ENCODE results near the gene PADI1.

PADI1 gene

DNA sequence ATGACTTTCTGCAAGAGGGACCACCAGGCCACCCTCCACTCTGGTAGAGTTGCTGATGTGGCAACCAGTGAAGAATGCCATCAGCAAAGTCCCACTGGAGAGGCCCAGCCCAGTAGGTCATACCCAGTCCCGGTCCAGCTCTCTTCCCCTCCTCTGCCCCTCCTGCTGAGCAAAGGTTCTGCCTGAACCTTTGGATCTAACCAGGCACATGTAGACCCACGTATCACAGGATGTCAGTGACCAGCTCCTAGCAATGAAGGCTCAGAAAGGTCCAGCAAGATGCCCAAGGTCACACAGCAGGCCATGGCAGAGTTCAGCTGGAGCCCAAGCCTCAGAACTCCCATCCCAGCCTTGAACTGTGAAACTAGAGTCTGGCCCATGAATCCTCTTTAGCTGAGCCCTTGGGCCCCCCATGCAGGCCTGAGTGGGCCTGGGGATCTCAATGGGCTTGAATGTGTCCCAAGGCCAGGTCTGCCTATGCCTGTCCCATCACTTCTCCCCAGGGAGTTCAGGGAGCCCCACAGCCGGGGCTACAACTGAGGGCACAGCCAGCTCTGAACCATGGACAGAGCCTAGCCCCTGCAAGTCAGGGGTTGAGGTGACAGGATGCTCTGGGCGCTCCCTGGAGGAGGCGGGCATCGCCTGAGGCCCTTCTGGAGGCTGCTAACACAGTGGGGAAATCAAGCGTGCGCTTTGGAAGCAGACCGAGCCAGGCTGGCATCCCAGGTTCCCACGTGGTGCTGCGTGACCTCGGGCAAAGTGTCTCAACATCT, 21.4 kb upstream of the PADI1 start:
- DNase-seq: peak; percentile 39

DNA sequence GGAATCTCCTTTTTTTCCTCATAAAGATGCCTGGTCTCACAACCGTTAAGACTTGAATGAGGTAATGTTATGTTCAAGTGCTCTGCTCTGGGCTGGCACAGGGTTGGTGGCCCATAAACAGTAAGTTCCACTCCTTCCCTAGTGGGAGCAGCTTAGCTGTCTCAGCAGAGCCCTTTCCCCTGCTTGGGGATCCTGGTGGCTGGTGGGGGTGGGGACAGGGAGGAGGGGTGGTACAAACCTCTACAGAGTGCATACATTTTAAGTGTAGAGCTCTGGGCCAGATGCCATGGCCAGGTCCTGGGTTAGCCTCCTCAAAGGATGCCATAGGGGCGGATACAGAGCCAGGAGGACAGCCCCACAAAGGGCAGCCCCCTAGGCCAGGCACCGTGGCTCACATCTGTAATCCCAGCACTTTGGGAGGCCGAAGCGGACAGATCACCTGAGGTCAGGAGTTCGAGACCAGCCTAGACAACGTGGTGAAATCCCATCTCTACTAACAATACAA, 20.7 kb upstream of the PADI1 start:
- peak; percentile 16 for DNase-seq

DNA sequence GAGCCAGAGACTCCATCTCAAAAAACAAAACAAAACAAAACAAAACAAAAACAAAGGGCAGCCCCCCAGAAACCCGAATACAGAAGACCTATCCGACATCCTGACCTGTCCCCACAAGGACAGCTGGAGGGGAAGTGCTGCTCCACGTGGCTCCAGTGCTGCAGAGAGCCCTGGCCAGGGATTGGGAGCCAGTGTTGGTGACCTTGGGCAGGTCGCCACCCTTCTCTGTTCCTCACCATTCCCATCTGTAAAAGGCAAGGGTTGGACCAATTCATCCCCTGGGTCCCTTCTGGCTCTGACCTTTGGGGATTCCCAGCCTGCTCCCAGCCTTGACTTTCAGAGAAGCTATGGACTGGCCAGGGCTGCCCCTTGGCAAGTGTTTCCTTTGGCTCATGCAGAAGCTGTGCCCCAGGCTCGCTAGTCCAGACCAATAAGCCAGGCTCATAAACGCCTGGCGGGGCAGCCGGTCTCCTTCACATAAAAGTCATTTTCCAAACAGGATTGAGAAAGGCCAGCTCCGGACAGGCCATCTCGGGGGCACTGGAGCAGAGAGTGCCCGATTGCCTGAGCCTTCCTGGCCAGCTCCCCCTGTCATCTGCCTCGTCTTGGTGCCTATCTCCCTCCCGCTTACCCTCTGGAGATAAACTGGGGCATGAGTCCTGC, 20.0 kb upstream of the PADI1 start:
- peak; percentile 35 for DNase-seq

DNA sequence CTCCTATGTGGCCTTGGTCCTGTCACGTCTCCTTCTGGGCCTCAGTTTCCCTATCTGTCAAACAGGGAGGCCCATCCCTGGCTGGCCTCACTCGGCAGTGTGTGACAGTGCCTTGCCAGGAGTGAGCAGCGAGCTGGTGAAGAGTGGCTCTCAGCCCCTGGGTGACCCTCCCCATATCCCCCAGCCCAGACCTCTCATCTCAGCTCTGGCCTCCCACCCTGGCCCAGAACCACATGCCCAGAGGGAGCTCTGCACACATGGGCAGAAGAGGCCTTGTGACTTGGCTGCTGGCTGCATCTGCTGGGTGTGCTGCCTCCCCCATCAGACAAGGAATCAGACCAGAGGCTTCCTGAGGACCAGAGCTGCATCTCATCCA, 19.5 kb upstream of the PADI1 start:
- no peak for DNase-seq

DNA sequence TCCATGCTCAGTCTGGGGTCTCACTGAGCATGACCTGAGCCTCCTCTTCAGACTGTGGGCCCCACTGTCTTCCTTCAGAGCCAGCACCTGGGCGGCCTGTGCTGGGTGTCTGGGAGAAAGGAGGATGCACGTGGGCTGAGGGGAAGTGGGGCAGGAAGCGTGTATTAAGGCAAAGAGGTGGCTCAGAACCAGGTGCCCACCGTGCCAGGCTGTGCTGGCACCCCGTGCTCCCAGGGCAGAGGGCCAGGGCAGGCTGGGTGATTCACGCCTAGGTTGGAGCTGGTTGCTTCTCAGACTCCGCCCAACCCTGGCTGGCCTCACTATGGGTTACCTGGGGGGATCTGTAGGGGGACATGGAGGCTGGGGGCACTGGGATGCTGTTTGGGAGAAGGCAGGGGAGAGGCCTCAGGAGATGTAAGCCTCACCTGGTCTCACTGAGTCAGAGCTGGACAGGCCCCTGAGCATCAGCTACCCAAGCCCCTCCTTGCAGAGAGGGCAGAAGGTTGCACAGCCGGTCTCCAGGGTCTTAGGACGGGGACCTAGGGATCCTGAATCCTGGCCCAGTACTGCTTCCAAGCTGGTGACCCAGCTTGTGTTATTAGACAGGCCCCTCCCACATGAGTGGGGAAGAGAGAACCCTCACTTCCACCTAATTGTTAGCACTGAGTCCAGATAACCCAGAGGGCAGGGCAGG, 18.6 kb upstream of the PADI1 start:
- DNase-seq: peak; percentile 32

DNA sequence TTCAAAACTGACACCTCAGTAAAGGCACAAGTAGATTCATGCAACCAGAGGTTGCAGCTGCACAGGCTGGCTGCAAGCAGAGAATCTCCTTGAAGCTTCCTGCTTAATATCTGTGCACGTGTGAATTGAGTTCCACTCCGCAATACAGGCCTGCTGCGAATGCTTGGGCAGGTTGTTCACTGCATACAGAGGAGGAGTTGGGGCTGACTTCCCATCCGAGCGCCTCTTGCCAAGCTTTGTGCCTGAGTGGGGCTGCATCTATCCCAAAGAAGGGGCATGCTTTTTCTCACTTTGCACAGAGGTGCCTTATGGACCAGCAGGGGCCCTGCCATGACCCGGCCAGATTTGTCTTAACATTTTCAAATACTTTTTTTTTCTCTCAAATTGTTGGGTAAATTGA, 17.9 kb upstream of the PADI1 start:
- peak; percentile 12 for DNase-seq

DNA sequence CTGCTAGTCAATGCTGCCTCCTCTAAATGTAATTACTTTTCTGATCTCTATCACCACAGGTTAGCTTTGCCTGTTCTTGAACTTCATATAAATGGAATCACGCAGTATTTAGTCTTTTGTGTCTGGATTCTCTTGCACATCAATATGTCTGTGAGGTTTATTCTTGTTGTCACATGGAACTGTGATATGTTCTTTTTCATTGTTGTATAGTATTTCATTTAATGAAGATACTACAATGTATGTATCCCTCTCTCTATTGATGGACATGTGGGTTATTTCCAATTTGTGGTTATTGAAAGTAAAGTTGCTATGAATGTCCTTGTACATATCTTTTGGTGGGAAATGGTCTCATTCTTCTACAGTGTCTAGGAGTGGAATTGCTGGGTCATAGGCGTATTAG, 16.7 kb upstream of the PADI1 start:
- DNase-seq: no peak

DNA sequence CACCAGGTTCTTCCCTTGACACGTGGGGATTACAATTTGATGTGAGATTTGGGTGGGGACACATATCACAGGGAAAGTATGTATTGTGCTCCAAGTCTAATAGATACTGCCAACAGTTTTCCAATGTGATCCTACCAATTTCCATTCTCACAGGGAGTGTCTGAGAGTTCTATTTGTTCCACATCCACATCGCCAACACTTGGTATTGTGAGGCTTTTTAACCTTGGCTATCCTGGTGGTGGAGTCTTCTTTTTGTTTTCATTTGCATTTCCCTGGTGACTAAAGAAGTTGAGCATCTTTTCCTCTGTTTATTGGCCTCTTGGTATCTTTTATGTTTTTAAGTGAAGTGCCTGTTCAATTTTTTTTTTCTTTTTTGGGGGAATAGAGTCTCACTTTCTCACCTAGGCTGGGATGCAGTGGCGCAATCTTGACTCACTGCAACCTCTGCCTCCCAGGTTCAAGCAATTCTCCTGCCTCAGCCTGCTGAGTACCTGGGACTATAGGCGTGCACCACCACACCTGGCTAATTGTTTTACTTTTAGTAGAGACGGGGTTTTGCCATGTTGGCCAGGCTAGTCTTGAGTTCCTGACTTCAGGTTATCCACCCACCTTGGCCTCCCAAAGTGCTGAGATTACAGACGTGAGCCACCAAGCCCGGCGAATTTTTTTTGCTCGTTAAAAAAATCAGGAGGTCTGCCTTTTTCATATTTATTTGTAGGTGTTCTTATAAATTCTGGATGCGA, 15.9 kb upstream of the PADI1 start:
- DNase-seq: no peak

DNA sequence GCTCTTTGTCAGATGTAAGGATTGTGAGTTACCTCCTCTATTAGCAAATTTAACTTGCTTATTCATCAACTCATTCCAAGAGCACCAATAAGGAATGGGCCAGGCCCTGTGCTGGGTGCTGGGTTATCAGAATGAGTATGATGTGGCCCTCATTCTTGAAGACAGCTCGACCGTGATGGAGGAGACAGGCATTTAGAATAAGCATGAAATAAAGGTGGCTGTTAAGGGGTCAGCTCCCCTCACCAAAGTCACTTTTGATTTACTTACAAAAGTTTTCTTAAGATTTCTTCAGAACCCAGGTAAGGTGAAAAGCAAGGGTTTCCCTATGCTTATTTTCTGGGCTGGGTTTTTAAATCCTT, 15.3 kb upstream of the PADI1 start:
- no peak for DNase-seq

DNA sequence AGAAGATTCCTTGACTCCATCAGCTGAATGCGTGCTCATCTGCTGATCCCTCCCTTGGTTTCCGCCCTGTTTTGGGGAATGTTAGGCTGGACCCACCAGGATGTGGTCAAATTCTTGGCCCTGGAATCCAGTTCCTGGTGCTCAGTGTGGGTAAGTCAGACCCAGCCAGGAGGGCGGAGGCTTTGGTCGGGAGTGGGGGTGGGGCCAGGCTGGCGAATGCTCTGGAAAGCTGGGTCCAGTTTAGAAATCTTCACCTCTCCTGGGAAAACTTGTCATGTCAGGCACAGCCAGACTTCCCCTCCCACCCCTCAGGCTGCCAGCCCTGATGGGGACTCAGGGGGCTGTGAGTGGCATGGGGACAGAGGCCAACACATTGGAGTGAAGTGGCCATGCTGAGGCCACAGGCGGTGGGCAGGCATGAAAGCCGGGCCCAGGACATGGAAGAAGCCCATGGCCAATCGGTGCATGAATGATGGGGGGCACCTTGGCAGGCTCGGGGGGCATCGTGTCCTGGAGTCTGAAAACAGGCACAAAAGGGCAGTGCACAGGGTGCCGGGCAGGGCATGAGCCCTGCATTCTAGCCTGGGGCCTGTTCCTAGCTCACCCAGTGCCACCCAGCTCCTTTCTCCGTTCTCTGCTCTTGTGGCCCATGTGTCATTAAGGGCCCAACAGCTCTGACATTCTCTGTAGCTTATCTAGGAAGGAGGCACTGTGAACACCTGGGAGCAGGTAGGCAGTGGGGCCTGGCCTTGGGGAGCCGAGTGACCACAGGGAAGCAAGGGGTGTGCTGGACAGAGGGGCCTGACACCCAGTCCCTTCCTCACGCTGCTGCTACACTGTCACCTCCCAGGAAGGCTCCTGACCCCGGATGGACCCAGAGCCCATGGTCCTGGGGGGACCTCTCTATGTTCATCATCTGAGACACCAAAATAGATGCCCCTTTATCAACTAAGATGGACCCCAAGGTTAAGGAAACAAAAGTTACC, 14.6 kb upstream of the PADI1 start:
- DNase-seq: peak; percentile 64

DNA sequence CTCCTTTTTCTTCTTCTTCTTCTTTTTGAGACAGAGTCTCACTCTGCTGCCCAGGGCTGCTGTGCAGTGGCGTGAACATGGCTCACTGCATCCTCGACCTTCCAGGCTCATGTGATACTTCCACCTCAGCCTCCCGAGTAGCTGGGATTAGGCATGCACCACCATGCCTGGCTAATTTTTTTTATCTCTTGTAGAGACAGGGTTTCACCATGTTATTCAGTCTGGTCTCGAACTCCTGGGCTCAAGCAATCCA, 13.0 kb upstream of the PADI1 start:
- peak; percentile 10 for DNase-seq

DNA sequence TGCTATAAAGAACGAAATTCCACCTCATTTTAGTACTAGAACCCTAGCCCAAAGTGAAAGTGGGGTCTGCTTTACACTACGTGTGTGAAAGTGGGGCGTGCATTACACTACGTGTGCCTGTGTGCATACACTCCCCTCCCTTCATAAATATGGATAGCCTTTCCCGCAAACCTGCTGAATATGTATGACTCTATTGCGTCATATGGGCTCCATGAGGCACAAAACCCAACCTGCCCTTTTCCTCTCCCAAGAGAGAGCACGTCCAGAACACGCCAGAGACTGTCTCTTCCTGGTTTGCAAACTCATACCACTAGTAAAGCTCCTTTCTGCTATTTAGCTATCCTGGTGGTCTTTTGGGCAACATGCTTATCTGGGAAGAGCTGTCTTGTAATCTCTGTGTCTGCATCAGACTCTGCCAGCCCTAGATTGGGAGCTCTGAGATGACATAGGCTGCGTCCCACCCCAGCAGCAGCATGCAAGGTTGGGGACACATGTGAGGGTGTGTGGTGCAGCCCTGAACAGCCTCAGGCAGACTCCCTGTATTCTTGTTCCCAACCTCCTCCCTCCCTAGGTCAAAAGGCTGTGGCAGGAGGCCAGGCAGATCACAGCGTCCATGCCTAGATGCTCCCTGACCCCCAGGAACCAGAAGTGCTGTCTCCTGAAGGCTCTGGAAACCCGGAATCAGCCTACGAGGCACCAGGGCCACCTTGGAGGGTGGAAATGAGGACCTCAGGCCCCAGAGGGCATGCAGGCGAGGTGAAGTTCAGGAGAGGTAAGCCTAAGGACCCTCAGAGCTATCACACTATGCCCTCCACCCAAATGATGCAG, 12.3 kb upstream of the PADI1 start:
- no peak for DNase-seq

DNA sequence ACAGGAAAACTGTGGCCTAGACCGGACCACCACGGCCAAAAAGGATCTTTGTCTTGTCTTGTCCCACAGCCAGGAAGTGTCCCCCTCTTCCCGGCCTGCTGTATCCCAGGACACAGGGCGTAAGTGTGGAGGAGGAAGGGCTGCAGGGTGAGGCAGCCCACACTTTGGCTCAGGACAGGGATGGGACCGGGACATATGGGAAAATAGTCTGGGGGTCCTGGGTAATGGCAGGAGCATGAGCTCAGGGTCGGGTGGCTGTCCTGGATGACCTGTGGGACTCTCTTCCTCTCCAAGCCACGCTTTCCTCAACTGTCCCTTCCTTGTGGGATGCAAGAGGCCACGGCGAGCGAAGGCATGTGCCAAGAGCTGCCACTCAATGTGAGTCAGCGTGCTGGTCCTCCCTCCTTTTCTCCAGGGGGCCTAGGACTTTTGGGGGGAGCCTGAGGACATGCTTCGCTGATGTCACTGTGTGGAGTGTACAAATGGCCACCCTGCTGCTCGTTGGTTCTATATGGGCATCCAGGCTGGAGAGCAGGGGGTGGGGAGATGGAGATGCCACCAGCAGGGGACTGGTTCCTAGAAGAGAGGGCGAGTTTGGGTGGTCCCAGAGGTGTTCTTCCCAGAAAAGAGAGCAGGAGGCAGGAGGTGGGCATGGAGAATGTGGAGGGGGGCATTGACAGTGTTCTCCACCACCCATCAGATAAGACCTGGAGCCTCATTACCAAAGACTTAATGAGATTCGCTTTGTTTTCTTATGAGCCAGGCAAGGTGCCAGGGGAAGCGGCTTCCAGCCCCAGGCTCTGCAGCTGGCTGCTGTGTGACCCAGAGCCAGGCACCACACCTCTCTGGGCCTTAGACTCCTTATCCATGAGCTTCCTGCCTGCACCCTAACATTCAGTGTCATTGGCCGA, 11.5 kb upstream of the PADI1 start:
- no peak for DNase-seq

DNA sequence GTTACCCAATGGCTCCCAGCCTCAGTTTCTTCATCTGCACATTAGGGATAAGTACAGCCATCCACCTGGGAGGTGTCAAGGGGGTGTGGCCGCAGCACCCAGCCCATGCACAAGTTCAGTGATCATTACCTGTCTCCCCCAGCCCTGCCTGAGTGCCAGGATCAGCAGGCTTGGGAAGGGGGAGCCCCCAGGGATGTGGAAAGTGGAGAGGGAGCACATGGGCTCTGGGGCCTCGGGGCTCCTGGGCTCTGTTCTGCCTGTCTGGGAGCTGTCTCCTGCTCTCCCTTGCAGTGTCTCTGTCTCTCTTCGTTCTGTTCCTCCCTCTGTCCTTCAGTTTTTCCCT, 10.8 kb upstream of the PADI1 start:
- DNase-seq: no peak

DNA sequence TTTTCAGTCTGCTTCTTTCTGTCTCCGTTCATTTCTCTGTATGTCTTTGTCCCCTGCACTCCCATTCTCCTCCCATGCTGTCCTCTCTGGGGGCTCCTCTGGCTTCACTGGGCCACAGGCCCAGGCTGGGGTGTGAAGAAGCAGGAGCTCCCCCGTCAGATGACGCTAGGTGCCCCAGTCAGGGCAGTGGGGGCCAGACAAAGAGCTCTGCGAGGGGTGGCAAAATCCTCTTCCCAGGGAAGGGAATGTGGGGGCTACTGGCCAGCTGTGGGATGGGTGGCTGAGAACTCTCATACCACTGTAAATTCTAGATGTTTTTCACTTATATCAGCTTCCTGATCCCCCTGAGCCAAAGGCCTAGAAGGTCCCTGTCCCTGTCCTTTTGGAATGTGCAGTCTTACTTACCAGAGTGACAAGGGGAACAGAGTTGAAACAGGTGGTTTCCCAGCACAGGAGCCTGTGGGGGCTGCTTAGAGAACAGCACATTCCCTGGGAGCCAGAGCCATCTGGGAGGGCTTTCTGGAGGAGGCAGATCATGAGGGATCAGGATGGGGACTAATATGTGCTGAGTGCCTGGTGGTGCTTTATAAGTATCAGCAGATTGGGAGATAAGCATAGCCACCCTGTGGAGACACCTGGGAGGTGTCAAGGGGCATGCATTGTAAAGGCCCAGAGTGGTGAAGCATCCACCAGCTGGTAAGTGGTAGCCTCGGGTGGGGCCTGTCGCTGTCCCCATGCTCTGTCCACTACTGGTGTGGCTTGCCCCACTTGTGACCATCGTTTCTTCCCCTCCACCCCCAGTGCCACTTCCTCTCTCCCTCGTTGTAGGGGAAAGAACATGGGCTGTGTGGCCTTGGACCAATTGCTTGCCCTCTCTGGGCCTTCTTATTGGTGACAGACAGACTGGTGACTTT, 10.1 kb upstream of the PADI1 start:
- peak; percentile 20 for DNase-seq

DNA sequence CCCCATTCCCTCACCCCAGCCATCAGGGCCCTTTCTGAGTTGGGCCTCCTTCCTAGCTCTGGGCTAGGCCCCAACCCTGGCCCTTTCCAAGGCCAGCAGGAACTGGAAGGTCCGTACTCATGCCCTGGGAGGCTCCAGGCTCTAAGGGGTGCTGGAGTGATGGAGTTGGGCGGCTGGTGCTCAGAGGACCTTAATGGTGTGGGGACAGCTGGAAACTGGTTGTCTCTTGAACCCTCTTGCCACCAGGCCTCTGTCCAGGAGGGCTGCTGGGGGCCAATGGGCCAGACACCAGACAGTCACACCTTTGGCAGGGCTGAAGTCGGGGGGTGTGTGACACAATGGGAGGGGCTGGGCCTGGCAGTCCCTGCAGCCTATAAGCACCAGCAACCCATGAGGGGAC, 9.2 kb upstream of the PADI1 start:
- peak; percentile 13 for DNase-seq

DNA sequence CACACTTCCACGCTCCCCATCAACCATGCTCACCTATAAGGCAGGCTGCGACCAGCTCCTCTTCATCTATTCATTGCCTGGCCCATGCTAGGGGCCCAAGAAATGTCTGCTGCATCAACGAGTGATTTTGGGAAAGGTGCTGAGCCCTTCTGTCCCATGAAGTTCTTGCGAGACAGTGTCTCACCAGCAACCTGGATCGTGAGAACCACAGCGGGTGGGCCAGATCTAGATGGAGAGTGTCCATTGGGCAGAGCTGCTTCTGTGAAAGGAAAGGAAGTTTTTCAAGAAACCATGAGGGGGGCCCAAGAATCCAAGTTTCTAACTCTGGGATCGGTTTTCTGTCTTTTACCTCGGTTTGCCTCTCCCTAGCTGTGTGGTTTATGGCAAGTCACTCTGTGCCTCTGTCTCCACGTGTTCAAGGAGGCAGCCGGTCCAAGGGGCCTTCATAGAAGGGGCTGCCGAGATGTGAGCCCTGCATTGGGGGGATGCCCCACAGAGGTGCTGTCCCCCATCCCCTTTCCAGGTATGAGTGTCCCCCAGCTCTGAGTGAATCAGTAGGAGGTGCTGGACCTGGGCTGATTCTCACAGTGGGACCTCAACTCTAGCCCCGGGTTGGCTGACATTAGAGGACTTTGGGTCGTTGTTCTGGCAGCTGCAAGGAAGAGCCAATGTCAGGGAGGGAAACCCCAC, 8.3 kb upstream of the PADI1 start:
- DNase-seq: peak; percentile 15

DNA sequence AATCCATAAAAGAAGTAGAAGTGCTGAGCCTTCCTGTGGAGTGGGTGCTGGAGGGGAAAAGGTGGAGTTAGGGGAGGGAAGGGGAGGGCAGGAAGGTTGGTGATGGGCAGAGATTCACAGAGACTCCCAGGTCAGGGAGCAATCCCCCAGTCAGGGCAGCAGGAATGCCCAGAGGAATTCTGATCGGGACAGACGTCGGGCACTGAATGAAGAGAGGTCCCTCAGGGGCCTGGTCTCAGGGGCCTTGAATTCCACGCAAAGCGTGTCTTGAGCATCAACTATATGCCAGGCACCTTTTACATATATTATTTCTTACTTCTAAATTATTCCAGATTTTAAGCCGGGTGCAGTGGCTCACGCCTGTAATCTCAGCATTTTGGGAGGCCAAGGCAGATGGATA, 7.2 kb upstream of the PADI1 start:
- DNase-seq: peak; percentile 11
